ENCODE data around the gene PCBP4. TPM values are rescaled to one million over a fixed set of nuclear protein-coding genes. Genes with fewer than 3 reads are reported as not detected.
A peak's percentile ranks its signal among the peaks of the same experiment; 100 is the strongest.

PCBP4 gene
- polyA plus RNA-seq, 4 donors, result 24.0 to 60.8 (median 39.2) TPM

DNA sequence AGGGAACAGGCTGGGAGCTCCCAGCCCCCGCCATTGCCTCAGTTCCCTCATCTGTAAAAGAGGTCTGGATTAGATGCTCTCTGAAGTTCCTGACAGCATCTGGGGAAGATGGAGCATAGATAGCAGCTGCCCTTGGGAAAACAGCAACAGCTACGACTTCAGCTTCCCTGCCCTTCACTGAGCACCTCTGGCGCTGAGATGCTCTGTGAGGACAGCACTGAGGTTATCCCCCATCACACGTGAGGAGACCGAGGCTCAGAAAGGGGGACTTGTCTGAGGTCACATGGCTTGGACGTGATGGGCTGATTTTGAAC lies 39.5 kb upstream of the PCBP4 start:
- peaks cover 0 to 4% (median 0%) of the 10 kb centered on the region in 3 donors for H3K27me3 ChIP-seq (ENCODE audit: control insufficient read depth in 3 of 3, insufficient read depth in 3 of 3, low read length in 3 of 3)
- H3K9me3 ChIP-seq (ENCODE audit: control insufficient read depth in 2 of 2, insufficient read depth in 1 of 2, low read depth in 1 of 2, low read length in 1 of 2), result no peaks in the 10 kb centered on the region
- H3K4me3 ChIP-seq (ENCODE audit: low read depth in 1 of 3, low read length in 3 of 3), result no peak overlapping the region
- no peak overlapping the region for H3K27ac ChIP-seq (ENCODE audit: low read depth in 1 of 3, low read length in 2 of 3)
- no peaks in the 10 kb centered on the region for H3K36me3 ChIP-seq (ENCODE audit: control insufficient read depth in 3 of 3, insufficient read depth in 2 of 3, low read depth in 1 of 3, low read length in 3 of 3)
- 81 to 86% (median 81%) methylated on average over 6 of the region's 6 CpGs for WGBS, 3 donors
- FAIRE-seq, result no peak
- peaks cover 0 to 18% (median 0%) of the 10 kb centered on the region in 3 donors for H3K4me1 ChIP-seq (ENCODE audit: control insufficient read depth in 3 of 3, insufficient read depth in 2 of 3, low read depth in 1 of 3, low read length in 2 of 3)
- DNase-seq, result no peak

DNA sequence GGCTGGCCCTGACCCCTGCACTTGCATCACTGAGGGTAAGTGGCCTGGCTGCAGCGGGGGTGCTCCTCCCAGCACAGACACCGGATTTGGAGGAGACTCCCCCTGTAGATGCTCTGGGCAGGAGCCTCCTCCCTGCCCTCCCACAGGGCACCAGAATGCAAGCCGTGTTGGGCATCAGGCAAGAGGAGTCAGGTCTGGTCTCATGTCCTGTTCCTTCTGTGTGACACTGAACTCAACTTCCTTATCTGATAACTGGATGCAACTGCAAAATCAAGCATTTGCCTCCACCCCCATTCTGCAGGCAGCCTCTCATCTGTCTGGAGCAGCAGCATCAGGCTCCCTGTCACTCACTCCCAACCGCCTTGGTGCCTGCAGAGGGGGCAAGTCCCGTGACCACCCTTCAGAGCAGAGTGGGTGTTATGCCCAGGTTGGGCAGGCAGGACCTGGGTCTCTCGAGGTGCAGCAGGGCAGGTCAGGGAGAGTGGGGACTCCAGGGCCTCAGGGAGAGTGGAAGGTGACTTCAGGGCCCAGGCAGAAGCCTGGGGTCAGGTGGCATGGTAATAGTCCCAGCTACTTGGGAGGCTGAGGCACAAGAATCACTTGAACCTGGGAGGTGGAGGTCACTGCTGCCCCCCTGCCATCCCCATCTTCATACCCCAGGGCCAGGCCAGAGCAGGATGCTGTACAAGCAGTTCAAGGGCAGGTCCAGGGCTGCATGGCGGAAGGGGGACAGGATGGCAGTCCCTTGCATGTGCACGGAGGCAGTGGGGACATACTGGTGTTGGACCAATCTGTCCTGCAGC lies 39.0 kb upstream of the PCBP4 start:
- Histone ChIP-seq H3K36me3 (ENCODE audit: control insufficient read depth in 3 of 3, insufficient read depth in 2 of 3, low read depth in 1 of 3, low read length in 3 of 3) (no peaks in the 10 kb centered on the region), H3K4me3 (ENCODE audit: low read depth in 1 of 3, low read length in 3 of 3) (no peak overlapping the region), H3K27me3 (ENCODE audit: control insufficient read depth in 3 of 3, insufficient read depth in 3 of 3, low read length in 3 of 3) (peaks cover 0 to 4% (median 0%) of the 10 kb centered on the region in 3 donors), H3K27ac (ENCODE audit: low read depth in 1 of 3, low read length in 2 of 3) (no peak overlapping the region), H3K4me1 (ENCODE audit: control insufficient read depth in 3 of 3, insufficient read depth in 2 of 3, low read depth in 1 of 3, low read length in 2 of 3) (peaks cover 0 to 20% (median 0%) of the 10 kb centered on the region in 3 donors), H3K9me3 (ENCODE audit: control insufficient read depth in 2 of 2, insufficient read depth in 1 of 2, low read depth in 1 of 2, low read length in 1 of 2) (no peaks in the 10 kb centered on the region)
- WGBS, 3 donors, result 57 to 66% (median 58%) methylated on average over 8 of the region's 8 CpGs
- FAIRE-seq, result no peak
- DNase-seq, result no peak

DNA sequence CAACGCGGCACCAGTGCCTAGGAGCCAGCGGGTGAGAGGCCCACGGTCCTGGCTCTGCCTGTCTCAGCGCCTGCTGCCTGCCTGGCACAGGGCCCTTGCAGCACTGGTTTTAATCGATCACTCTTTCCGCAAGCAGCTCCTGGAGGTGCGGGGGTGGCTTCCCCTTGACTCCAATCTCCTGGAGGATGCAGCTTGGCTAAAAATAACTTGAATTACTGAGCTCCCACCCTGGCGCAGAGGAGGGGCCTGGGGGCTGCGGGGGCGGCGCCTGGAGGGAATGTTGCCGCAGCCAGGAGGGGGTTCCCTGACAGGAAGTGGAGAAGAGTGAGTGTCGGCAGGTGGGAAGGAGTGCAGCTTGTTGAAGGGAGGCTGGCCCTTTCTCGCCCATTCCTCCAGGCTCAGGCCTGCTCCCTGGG lies 38.3 kb upstream of the PCBP4 start:
- Histone ChIP-seq H3K9me3 (ENCODE audit: control insufficient read depth in 2 of 2, insufficient read depth in 1 of 2, low read depth in 1 of 2, low read length in 1 of 2) (no peaks in the 10 kb centered on the region), H3K4me3 (ENCODE audit: low read depth in 1 of 3, low read length in 3 of 3) (no peak overlapping the region), H3K27ac (ENCODE audit: low read depth in 1 of 3, low read length in 2 of 3) (peak overlapping the region in 1 of 3 donors; percentile 22), H3K36me3 (ENCODE audit: control insufficient read depth in 3 of 3, insufficient read depth in 2 of 3, low read depth in 1 of 3, low read length in 3 of 3) (no peaks in the 10 kb centered on the region), H3K4me1 (ENCODE audit: control insufficient read depth in 3 of 3, insufficient read depth in 2 of 3, low read depth in 1 of 3, low read length in 2 of 3) (peaks cover 0 to 20% (median 0%) of the 10 kb centered on the region in 3 donors), H3K27me3 (ENCODE audit: control insufficient read depth in 3 of 3, insufficient read depth in 3 of 3, low read length in 3 of 3) (peaks cover 0 to 4% (median 0%) of the 10 kb centered on the region in 3 donors)
- DNase-seq (peak in 1 of 2 donors; percentile 28), FAIRE-seq (no peak)
- 20 to 24% (median 22%) methylated on average over 15 of the region's 15 CpGs for WGBS, 3 donors

DNA sequence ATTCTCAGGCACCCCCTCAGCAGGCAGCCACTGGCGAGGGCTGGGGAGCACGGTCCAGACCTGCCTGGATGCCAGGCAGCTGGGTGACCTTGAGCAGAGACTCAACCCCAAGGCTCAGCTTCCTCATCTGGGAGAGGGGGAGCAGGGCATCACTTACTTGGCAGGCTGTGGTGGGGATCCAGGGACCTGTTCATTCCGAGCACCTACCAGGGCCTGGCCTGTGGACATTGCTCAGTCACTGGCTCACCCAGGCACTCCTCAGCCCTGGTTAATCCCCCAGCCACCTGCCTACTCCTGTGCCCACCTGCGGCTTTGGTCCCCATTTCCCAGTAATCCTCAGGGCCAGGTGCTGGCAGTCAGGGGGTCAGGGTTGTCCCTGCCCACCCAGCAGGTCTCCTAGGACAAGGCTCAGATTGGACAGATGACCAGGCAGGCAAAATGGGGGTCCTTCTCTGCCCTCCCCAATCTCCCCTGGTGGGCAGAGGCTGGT lies 37.7 kb upstream of the PCBP4 start:
- Histone ChIP-seq H3K36me3 (ENCODE audit: control insufficient read depth in 3 of 3, insufficient read depth in 2 of 3, low read depth in 1 of 3, low read length in 3 of 3) (no peaks in the 10 kb centered on the region), H3K4me1 (ENCODE audit: control insufficient read depth in 3 of 3, insufficient read depth in 2 of 3, low read depth in 1 of 3, low read length in 2 of 3) (peaks cover 0 to 20% (median 0%) of the 10 kb centered on the region in 3 donors), H3K9me3 (ENCODE audit: control insufficient read depth in 2 of 2, insufficient read depth in 1 of 2, low read depth in 1 of 2, low read length in 1 of 2) (no peaks in the 10 kb centered on the region), H3K4me3 (ENCODE audit: low read depth in 1 of 3, low read length in 3 of 3) (no peak overlapping the region), H3K27me3 (ENCODE audit: control insufficient read depth in 3 of 3, insufficient read depth in 3 of 3, low read length in 3 of 3) (peaks cover 0 to 4% (median 0%) of the 10 kb centered on the region in 3 donors), H3K27ac (ENCODE audit: low read depth in 1 of 3, low read length in 2 of 3) (peak overlapping the region in 1 of 3 donors; percentile 22)
- WGBS, 3 donors, result 77 to 88% (median 85%) methylated on average over 4 of the region's 4 CpGs
- FAIRE-seq, result no peak
- DNase-seq, result no peak

DNA sequence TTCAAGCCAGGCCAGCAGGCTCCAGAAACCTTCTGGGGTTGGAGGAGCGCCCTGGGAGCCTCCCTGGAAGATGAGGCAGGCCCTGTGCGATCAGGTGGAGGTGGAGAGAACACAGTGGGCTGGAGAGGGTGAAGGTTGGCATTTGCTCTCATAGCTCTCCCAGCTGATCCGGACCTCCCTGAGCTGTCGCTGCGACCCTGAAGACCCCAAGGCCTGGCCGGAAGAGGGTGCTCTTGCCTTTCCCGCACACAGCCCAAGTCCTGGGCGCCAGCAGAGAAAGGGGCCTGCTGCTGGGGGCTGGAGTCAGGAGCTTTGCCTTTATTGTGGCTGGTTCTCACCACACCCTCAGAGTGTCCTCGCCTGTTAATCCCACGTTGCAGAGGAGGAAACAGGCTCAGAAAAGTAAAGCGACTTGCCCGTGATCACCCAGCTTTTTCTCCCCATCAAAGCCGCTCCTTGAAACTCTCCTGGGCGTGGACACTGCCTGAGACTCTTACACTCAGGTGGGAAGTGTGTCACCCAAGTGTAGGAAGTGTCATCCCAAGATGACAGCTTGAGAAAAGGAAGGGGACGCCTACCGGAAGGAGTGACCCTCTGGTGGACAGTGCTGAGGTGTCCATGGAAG lies 37.0 kb upstream of the PCBP4 start:
- no peaks in the 10 kb centered on the region for H3K36me3 ChIP-seq (ENCODE audit: control insufficient read depth in 3 of 3, insufficient read depth in 2 of 3, low read depth in 1 of 3, low read length in 3 of 3)
- DNase-seq (peak in 1 of 2 donors; percentile 61), FAIRE-seq (no peak)
- peaks cover 0 to 20% (median 0%) of the 10 kb centered on the region in 3 donors for H3K4me1 ChIP-seq (ENCODE audit: control insufficient read depth in 3 of 3, insufficient read depth in 2 of 3, low read depth in 1 of 3, low read length in 2 of 3)
- WGBS, 3 donors, result 60 to 69% (median 67%) methylated on average over 15 to 16 of the region's 16 CpGs
- H3K27me3 ChIP-seq (ENCODE audit: control insufficient read depth in 3 of 3, insufficient read depth in 3 of 3, low read length in 3 of 3), result peaks cover 0 to 4% (median 0%) of the 10 kb centered on the region in 3 donors
- H3K9me3 ChIP-seq (ENCODE audit: control insufficient read depth in 2 of 2, insufficient read depth in 1 of 2, low read depth in 1 of 2, low read length in 1 of 2), result no peaks in the 10 kb centered on the region
- no peak overlapping the region for H3K4me3 ChIP-seq (ENCODE audit: low read depth in 1 of 3, low read length in 3 of 3)
- no peak overlapping the region for H3K27ac ChIP-seq (ENCODE audit: low read depth in 1 of 3, low read length in 2 of 3)

DNA sequence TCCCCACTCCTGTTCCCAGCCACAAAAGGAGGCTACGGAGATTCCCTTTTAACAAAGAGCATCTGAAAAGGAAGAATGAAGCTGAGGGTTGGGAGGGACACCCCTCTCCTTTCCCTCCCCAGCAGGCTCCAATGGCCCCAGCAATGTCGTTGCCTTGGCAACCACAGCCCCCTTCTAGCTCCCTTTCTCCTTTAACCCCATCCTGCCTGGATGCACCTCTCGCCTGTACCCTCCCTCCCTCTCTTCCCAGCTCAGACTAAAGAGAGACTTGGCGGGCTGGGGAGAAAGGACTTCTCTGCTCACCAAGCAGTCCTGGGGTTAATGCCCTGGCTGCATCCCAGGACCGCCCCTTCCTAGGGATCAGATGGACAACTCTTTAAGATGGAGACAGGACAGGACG lies 35.5 kb upstream of the PCBP4 start:
- H3K27ac ChIP-seq (ENCODE audit: low read depth in 1 of 3, low read length in 2 of 3), result no peak overlapping the region
- DNase-seq (no peak), FAIRE-seq (no peak)
- no peaks in the 10 kb centered on the region for H3K9me3 ChIP-seq (ENCODE audit: control insufficient read depth in 2 of 2, insufficient read depth in 1 of 2, low read depth in 1 of 2, low read length in 1 of 2)
- peaks cover 0 to 4% (median 0%) of the 10 kb centered on the region in 3 donors for H3K27me3 ChIP-seq (ENCODE audit: control insufficient read depth in 3 of 3, insufficient read depth in 3 of 3, low read length in 3 of 3)
- WGBS, 3 donors, result 66 to 78% (median 67%) methylated on average over 5 to 6 of the region's 6 CpGs
- peaks cover 0 to 20% (median 0%) of the 10 kb centered on the region in 3 donors for H3K4me1 ChIP-seq (ENCODE audit: control insufficient read depth in 3 of 3, insufficient read depth in 2 of 3, low read depth in 1 of 3, low read length in 2 of 3)
- H3K36me3 ChIP-seq (ENCODE audit: control insufficient read depth in 3 of 3, insufficient read depth in 2 of 3, low read depth in 1 of 3, low read length in 3 of 3), result no peaks in the 10 kb centered on the region
- no peak overlapping the region for H3K4me3 ChIP-seq (ENCODE audit: low read depth in 1 of 3, low read length in 3 of 3)

DNA sequence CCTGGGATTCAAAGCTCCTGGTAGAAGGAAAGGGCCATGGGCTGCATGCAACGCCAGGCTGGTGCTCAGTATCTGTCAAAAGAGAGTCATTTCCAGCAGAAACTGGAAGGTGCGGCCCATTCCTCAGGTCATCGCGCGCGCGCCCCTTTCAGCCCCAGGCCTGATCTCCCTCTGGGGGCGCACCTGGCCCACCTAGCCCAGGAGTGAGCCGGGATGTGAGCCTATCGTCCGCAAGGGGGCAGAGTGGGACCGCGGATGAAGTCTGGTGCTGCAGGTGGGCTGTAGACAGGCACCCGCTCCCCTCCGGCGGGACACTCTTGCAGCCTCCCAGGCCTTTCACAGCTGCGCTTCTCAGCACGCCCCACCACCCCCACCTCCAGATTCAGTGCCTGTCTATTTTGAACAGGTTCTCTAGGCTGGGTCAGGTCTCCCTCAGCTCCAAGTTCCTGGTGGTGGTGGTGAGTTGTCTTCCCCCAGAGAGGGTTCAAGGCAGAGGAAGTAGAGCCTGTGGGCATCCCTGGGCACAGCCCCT lies 34.3 kb upstream of the PCBP4 start:
- Histone ChIP-seq H3K4me3 (ENCODE audit: low read depth in 1 of 3, low read length in 3 of 3) (no peak overlapping the region), H3K27ac (ENCODE audit: low read depth in 1 of 3, low read length in 2 of 3) (no peak overlapping the region), H3K9me3 (ENCODE audit: control insufficient read depth in 2 of 2, insufficient read depth in 1 of 2, low read depth in 1 of 2, low read length in 1 of 2) (no peaks in the 10 kb centered on the region), H3K36me3 (ENCODE audit: control insufficient read depth in 3 of 3, insufficient read depth in 2 of 3, low read depth in 1 of 3, low read length in 3 of 3) (no peaks in the 10 kb centered on the region), H3K27me3 (ENCODE audit: control insufficient read depth in 3 of 3, insufficient read depth in 3 of 3, low read length in 3 of 3) (peaks cover 0 to 4% (median 0%) of the 10 kb centered on the region in 3 donors), H3K4me1 (ENCODE audit: control insufficient read depth in 3 of 3, insufficient read depth in 2 of 3, low read depth in 1 of 3, low read length in 2 of 3) (peaks cover 0 to 20% (median 0%) of the 10 kb centered on the region in 3 donors)
- FAIRE-seq (no peak), DNase-seq (peak; percentile 59 to 86)
- WGBS, 3 donors, result 0 to 2% (median 1%) methylated on average over 18 of the region's 18 CpGs

DNA sequence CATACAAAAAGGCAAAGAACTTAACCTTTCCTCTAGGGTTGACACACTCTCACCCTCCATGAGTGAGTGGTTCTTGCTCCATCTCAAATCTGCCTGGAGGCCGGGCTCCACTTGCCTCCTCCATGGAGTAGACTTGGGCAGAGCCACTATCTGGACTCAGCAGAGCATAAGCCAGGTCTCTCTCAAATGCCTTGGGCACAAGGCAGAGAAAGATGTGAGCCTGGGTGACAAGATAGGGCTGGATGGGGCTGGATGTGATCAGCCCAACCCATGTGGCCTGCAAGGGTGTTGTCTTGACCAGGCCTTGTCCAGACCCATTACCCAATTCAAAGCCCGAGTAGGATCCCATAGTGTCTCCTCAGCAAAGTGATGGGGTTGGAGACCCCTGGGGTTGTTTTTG lies 32.6 kb upstream of the PCBP4 start:
- H3K27me3 ChIP-seq (ENCODE audit: control insufficient read depth in 3 of 3, insufficient read depth in 3 of 3, low read length in 3 of 3), result peaks cover 0 to 4% (median 0%) of the 10 kb centered on the region in 3 donors
- H3K4me1 ChIP-seq (ENCODE audit: control insufficient read depth in 3 of 3, insufficient read depth in 2 of 3, low read depth in 1 of 3, low read length in 2 of 3), result peaks cover 0 to 10% (median 0%) of the 10 kb centered on the region in 3 donors
- FAIRE-seq (no peak), DNase-seq (no peak)
- H3K27ac ChIP-seq (ENCODE audit: low read depth in 1 of 3, low read length in 2 of 3), result no peak overlapping the region
- 77 to 89% (median 81%) methylated on average over 2 of the region's 2 CpGs for WGBS, 3 donors
- no peaks in the 10 kb centered on the region for H3K9me3 ChIP-seq (ENCODE audit: control insufficient read depth in 2 of 2, insufficient read depth in 1 of 2, low read depth in 1 of 2, low read length in 1 of 2)
- H3K4me3 ChIP-seq (ENCODE audit: low read depth in 1 of 3, low read length in 3 of 3), result no peak overlapping the region
- peaks cover 0 to 5% (median 0%) of the 10 kb centered on the region in 3 donors for H3K36me3 ChIP-seq (ENCODE audit: control insufficient read depth in 3 of 3, insufficient read depth in 2 of 3, low read depth in 1 of 3, low read length in 3 of 3)
